Left kidney (tissue), 2 donors: Measurements from ENCODE around the gene MACROD2. TPM values are rescaled to one million over a fixed set of nuclear protein-coding genes. Genes with fewer than 3 reads are reported as not detected.

ENCODE experiments used
- DNase-seq: peaks from one replicate; pipeline ENCODE4 v3.0.0-alpha.2; 2013
- polyA plus RNA-seq: library from polyadenylated mRNA; unstranded; fragments of 120-200 nt; gene quantifications from one replicate; pipeline ENCODE4 v1.2.1, GENCODE V29; 2013; ENCODE audit not compliant: insufficient read length

MACROD2 gene
- polyA plus RNA-seq, 1 donor: 17.2 TPM

DNA sequence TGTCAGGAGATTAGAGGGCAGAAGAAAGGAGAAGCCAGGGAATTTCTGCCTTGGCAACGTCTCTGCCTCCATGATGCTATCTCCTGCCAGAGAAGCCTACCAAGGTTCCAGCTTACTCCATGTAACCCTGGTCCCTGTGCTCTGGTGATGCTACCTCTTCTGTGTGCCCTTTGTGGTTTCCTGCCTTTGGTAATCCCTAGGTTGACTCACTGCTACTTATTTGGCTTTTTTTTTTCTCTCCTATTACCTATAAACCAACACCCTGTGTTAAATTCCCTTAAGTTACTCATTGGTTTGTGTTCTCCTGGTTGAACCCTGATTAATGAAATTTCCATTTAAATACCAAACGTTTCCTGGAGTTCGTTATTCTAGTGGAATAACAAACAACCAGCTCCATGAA, 869.9 kb downstream of the MACROD2 start:
- no peak for DNase-seq

DNA sequence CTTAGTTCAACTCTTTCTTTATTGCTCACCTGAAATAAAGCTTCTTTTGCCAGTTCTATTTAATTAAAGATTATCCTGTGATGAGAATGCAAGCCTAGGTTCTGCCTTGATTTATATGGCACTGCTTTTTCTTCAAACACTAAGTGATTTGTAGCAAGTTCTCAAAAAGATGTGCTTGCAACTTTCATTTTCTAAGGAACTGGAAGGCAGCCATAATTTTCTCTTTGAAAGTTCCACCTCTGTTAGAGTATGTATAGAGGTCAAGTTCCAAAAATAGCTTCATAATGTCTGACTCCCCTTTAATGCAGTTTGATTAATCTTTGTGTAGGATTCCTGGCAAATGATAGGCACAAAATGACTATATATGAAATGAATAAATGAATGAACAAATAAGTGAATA, 870.4 kb downstream of the MACROD2 start:
- no peak for DNase-seq

DNA sequence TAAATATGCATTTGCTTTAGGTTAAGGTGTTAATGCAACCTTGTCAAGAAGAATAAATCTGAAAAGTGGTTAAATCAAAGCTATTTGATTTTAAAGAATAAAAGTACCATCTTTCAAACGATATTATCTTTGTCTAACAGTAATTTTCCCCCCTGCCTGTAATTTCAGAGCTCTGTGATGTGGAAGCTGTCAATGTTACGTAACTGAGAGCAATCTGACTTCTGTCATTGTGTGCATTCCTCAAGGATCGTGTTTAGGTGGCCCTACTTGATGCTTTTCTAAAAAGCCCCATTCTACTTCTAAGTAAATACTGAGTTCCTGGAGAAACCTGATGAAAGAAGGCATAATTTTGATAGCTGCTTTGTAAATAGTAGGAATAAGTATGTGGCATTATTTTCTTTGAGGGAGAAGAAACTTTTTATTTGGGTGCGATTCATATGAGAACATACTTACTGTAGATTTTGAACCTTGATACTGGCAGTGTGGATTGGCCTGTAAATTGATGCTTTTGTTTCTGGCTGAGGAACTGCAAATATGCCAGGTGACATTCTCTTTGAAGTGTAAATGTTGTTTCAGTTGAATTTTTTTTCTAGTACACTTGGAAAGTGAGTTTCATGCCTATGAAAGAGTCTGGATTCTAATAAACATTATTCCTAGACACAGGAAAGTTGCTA, 871.7 kb downstream of the MACROD2 start:
- DNase-seq: no peak

DNA sequence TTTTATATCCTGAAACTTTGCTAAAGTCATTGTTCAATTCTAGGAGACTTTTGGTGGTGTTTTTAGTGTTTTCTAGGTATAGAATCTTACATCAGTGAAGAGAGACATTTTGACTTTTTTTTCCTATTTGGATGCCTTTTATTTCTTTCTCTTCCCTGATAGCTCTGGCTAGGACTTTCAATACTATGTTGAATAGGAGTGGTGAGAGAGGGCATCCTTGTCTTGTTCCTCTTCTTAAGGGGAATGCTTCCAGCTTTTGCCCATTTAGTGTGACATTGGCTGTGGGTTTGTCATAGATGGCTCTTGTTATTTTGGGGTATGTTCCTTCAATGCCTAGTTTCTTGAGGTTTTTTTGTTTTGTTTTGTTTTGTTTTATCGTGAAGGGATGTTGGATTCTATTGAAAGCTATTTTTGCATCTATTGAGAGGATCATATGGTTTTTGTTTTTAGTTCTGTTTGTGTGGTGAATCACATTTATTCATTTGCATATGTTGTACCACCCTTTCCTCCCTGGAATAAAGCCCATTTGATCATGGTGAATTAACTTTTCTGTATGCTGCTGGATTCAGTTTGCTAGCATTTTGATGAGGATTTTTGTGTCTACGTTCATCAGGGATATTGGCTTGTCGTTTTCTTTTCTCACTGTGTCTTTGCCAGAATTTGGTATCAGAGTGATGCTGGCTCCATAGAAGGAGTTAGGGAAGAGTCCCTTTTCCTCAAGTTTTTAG, 882.1 kb downstream of the MACROD2 start:
- no peak for DNase-seq

GRCh38 chr20:14878676-14879019, 883.3 kb downstream of the MACROD2 start:
- no peak for DNase-seq

DNA sequence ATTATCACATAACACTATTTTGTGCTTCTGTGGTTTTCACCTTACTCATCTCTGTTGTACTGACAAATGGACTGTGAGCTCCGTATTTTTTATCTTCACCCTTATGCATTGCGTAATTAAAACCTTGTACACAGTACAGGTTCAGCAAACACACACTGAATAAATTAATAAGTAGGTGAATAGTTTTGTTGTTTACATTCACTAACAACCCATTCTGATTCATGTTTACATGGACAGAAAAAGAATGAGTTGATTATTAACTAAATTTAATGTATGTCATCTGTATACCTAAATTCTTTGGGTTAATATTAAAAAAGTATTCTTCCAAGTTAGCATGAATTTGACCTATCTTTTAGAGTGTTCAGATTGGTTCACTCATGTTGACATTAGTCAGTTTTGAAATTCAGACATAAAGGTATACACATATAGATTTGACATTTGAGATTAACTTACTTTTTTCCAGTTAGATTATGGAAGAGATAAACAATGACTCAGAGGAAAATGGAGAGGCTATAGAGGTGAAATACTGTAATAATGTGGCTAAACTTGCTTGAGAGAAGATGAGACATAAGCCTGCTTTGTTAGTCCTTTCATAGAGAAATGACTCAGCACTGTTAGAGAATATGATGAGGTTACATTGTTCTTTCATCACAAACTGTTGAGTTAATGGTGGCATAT, 883.8 kb downstream of the MACROD2 start:
- DNase-seq: no peak

- DNase-seq: no peak
Observed at GRCh38 chr20:14879839-14880238, 884.5 kb downstream of the MACROD2 start.

- DNase-seq: no peak
Observed at GRCh38 chr20:14881518-14881917, 886.2 kb downstream of the MACROD2 start.

GRCh38 chr20:14882157-14882556, 886.8 kb downstream of the MACROD2 start:
- no peak for DNase-seq

DNA sequence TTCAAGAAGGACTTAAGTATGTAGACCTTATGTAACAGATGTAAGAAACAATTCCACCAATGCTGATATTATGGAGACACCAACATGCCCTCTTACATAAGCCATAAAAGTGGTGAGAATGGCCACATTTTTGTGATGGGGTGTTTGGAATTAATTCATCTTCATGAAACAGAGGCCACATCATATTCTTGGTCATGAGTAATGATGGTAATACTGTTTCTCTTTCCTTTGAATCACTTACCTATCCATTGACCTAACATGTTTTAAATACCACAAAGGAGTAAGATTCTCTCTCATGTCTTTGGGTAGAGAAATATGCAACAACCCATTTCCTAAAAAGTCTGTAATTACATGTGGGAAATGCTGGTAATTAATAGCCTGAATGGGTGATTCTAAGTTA, 887.5 kb downstream of the MACROD2 start:
- no peak for DNase-seq

DNA sequence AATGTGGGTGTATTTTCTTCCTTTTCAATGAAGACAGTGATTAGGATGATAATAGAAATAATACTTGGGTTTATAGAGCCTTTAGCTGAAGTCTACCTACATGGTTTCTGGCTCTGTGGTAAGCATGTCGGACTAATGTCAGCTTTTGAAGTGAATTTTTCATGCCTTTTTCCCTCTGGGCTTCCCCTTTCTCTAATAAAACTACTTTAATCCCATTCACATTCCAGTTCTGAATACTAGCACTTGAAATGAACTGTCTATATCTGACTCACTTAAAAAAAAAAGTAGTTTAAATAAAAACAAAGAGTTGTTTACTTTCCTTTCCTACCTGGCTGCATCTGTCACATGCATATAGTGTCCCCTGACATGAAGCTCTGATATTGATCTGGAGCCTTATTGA, 888.0 kb downstream of the MACROD2 start:
- DNase-seq: no peak

GRCh38 chr20:14885661-14886060, 890.3 kb downstream of the MACROD2 start:
- DNase-seq: no peak

DNA sequence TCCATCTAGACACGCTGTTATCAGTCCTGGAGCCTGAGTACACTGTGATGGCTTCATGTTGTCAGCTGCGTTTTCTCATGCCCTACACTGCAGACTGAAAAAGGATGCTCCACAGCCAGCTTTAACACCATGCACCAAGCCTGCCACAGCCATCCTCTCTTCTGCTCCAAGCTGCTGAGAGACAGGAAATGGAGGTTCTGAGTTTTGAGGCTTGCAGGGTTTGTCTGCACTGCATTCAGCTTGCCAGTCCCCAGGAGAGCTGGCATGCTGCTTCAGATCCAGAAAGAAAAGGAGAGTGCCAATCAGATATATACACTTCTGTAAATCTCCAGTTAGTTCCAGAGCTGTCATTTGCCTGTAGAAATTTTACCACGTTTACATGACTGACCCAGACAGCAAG, 892.8 kb downstream of the MACROD2 start:
- DNase-seq: no peak

DNA sequence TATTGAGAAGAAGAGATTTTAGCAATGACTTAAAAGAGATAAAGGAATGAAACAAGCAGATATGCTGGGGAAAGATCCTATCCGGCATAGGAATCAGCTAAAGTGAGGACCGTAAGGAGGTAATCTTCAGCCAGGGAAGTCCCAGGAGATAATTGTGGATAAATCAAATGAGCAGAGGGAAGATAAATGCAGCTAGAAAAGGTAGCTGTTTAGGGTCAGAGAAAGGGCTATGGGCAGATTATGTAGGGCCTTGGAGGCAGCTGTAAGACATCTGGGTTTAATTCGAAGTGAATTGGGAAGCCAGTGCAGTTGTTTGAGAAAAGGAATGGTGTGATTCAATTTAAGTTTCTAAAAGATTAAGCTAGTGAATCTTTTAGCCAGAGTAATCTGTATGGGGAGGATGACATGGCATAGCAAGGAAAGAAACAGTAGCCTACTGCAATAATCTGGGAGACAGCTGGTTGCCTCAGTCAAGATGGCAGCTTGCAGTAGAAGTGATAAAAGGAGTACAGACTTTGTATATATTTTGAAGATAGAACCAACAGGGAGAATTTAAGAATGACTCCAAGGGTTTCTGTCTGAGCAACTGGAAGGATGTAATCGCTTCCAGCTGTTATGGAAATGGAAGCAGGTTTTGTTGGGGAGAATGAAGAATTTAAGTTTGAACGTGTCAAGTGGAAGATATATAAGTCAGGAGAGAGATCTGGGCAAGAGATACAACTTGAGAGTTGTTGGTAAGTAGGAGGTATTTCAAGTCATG, 894.4 kb downstream of the MACROD2 start:
- DNase-seq: no peak

GRCh38 chr20:14890713-14891112, 895.4 kb downstream of the MACROD2 start:
- no peak for DNase-seq

DNA sequence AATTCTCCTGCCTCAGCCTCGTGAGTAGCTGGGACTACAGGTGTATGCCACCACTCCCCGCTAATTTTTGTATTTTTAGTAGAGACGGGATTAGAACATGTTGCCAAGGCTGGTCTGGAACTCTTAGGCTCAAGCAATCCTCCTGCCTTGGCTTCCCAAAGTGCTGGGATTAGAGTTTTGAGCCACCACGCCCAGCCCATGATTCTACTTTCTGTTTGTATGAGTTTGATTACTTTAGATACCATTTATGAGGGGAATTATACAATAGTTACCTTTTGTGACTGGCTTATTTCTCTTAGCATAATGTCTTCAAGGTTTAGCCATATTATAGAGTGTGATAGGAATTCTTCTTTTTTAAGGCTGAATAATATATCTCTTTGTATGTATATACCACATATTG, 897.5 kb downstream of the MACROD2 start:
- no peak for DNase-seq

DNA sequence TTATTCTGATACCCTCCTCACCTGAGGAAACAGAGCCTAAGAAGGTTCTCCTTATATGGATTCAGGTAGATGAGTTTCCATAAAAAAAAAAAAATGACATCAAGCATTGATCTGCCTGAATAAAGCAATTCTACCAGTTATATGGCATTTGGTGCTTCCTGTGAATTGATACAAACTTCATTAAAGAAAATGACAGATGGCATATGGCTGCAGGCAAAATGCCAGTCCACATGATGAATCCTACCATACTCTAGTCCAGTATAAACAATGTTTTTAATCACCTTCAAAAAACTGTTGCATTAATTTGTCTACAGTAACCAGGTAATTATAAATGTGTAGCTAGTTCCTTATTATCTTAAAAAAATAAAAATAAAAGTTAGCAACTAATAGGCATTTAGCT, 901.3 kb downstream of the MACROD2 start:
- DNase-seq: no peak

- DNase-seq: no peak
Observed at GRCh38 chr20:14897608-14898007, 902.3 kb downstream of the MACROD2 start.

- no peak for DNase-seq
Observed at GRCh38 chr20:14902432-14903089, 907.2 kb downstream of the MACROD2 start.

DNA sequence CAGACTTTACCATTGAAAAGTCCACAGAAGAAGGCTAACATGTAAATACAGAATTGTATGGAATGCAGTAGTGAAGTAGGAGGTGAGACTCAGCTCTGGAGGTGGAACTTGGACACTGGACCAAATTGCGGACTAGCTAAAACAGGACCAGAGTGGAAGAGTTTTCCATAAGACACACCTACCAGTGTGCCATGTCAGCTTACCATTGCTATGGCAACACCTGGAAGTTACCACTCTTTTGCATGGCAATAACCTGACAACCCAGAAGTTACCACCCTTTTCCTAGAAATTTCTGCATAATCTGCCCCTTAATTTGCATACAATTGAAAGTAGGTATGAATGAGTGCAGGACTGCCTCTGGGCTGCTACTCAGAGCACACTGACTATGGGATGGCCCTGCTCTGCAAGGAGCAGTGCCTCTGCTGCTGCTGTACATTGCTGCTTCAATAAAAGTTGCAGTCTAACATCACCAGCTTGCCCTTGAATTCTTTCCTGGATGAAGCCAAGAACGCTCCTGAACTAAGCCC, 911.7 kb downstream of the MACROD2 start:
- no peak for DNase-seq

- no peak for DNase-seq
Observed at GRCh38 chr20:14910126-14910525, 914.8 kb downstream of the MACROD2 start.
